GM18867 (cell line): ENCODE data around the gene NDEL1.

Experiments
- ATAC-seq: cut with Tn5 transposase; IDR thresholded peaks from one replicate; pipeline ENCODE4 v1.9.1; 2021; ENCODE audit warnings: mild to moderate bottlenecking, moderate library complexity; ENCODE audit not compliant: unreplicated experiment

NDEL1 gene

DNA sequence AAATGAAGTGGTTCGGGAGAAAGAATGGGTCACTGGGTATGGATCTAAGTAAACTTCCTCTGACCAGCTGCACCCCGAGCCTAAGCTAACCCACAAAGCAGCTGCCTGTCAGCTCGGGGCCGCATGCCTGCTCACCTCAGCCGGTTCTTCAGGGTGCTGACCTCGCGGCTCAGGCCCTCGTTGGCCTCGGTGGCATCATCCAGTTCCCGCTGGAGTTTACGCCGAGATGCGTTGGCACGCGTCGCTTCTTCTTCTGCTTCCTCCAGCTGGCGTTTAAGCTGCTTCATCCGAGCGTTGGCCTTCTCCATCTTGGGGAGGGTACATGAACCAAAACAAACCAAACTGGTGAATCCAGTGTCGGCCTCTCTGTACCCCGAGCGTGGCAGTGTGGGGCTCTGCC, 41.1 kb downstream of the NDEL1 start:
- no peak for ATAC-seq

DNA sequence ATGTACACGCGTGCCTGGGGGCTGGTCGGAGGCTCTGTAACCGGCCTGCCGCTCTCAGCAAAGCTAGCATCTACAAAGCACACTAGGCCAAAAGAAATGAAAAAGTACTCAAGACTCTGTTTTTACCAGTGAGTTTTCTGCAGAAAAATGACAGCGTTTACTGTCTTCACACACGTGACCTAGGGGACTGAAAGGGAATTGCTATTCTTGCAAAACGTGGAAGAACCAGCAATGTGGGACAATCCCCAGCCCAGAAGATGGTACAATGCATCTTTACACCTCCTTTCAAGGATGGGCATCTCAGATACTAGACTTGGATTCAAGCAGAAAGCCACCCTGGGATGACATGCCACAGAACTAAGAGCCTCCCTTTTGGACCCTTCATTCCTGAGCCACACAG, 41.5 kb downstream of the NDEL1 start:
- no peak for ATAC-seq

DNA sequence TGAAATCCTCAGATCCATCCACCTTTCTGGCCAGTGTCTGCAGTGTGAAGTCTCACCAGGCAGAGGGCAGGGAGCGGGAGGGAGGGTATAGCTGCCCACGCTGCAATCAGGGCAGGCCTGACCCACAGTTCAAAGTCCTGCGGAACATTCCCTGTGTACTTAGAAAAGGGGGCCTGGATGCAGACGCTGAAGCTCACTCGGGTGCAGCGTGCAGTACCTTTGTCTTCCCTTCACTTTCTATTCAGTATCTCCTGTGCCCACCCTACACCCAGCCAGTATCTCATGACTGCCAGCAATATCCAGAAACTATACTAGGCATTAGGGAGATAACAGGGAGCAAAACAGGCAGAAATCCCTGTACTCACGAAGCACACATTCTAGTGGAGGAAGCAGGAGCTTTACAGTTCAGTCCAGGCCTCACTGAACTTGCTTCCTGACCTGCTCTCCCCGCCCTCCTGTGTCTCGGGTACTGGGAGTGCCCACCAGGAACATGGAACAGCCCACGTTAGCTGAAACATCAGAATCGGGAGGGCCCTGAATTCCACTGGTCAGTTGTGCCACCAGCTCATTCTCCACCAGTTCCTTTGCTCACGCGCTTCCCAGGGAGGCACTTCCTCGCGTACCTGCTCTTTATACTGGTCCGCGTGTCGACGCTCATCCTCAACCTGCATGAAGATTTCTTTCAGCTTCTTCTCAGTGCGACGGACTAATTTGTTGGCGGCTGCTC, 42.2 kb downstream of the NDEL1 start:
- ATAC-seq, result no peak

DNA sequence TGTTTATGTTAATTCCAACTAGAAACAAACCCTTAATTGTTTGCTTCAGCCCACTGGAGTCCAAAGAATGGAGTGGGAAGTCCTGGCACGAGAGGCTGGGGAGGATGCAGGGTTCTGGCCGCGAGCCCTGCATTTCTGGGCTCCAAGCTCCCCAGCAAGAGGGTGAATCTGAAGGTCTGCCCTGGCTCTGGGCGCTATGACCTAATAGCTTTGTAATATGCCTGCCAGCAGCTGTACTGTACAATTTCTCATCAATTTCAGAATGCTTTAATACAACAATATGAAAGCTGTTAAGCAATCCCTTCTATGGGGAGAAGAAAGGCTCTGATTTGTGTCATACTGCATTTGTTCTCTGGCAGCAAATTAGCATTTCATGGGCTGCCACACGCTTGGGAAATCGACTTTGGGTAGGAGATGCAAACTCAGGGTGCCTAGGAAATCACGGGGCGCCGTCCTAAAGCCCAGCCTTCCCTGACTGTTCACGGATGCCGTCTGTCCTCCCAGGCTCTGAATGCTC, 43.8 kb downstream of the NDEL1 start:
- no peak for ATAC-seq

DNA sequence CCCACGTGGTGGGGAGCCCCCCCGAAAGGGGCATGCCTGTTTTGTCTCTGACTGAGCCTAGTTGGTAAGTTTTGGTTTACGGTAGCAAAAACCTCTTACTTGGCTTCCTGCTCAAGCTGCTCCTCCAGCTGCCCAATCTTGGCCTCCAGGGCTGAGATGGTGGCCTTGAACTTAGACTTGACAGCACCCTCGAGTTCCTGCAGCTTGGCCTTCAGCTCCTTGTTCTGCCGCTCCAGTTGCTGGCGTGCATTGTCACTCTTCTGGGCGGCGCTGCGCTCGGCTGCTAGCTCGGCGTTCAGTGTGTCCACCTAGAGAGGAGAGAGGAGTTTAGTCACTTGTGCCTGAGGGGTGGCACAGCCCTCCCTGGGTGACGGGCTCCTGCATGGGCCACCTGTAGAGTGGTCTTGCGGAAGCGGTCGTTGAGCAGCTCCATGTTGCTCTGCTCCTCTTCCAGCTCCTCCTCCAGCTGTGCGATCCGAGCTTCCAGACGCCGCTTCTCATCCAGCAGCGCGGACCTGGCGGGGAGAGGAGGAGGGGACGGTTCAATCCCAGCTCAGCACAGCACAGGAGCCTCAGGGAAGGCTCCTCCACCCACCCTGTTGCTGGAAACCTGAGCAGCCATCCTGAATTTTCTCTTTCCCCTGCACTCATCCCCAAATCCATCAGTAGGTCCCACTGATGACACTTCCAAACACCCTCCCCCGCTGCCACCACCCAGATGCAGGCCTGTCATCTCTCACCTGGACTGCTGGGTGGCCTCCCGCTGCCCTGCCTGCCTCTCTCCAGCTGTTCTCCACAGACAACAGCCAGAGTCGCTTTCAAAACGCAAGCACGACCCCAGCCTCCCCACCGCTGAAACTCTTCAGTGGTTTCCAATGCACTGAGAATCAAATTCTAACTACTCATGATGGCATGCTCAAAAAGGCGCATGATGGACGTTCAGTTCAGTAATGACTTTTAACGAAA, 44.6 kb downstream of the NDEL1 start:
- ATAC-seq, result no peak

DNA sequence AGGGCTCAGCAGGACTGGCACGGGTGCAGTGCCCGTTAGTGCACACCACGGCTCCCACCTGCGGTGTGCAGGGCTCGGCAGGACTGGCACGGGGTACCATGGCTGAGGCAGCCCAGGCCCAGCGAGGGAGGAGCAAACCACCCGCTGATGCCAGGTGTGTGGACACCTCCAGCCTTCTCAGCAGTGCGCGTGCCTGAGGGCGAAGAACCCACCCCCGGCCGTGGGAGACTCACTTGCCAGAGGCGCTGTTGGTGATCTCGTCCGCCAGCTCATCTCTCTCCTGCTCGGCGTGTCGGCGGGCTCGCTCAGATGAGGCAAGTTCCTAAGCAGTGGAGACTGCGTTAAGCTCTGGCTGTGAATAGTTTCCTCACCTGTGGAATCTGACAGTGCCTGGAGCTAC, 45.4 kb downstream of the NDEL1 start:
- no peak for ATAC-seq

DNA sequence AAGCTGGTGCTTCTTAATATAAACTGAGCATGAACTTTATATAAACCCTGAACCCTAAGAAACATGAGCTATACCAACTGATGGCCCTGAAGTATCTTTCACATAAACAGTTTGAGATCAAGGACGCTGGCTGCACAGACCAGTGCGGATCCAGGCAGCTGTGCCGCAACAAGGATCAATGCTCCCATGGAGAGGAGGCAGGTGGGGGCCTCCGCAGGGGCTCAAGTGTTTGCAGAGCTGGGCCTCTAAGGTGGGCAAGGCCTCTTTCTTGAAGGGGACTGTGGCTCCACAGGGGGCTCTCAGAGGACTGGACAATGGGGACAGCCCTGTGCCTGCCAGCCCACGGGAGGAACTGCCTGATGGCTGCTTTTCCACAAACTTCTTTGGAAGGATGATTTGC, 46.0 kb downstream of the NDEL1 start:
- ATAC-seq, result no peak

DNA sequence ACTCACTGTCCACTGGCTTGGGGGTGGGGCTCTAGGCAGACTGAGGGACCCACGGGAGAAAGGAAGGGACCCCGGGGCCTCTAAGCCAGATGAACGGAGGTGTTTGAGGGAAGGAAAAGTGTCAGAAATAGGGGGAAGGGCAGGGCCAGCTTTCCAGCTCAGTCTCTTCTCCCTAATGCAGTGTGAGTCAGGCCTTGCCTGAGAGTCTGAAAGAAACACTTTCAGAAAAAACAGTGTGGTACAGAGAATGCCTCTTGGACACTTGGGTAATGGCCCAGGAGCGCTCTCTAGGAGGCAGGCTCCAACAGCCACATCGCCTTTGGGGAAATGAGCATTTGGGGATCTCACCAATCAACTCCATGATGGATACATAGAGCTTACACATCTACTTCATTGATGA, 46.9 kb downstream of the NDEL1 start:
- ATAC-seq, result no peak

DNA sequence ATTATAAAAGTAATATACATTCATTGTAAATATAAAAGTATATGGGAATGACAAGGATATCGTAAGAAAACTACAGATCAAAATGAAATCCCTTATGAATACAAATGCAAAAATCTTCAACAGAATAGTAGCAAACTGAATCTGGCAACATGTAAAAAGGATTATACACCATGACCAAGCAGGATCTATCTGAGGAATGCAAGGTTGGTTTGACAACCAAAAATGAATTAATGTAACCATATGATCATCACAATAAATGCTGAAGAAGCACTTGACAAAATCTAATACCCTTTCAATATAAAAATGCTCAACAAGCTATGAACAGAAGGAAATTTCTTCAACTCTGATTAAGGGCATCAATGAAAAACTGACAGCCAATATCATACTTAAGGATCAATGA, 48.8 kb downstream of the NDEL1 start:
- ATAC-seq, result no peak

DNA sequence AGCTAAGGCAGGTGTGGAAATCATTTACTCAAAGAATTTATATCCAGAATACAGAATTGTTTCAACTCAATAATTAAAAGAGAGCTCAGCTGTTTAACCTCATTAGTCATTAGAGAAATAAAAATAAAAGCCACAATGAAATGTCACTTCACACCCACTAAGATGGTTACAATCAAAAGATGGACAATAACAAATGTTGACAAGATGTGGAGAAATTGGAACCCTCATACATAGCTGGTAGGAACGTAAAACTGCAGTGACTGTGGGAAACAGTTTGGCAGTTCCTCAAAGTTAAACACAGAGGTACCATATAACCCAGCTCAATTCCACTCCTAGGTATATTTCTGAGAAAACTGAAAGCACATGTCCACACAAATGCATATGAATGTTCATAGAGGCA, 49.8 kb downstream of the NDEL1 start:
- ATAC-seq, result no peak

DNA sequence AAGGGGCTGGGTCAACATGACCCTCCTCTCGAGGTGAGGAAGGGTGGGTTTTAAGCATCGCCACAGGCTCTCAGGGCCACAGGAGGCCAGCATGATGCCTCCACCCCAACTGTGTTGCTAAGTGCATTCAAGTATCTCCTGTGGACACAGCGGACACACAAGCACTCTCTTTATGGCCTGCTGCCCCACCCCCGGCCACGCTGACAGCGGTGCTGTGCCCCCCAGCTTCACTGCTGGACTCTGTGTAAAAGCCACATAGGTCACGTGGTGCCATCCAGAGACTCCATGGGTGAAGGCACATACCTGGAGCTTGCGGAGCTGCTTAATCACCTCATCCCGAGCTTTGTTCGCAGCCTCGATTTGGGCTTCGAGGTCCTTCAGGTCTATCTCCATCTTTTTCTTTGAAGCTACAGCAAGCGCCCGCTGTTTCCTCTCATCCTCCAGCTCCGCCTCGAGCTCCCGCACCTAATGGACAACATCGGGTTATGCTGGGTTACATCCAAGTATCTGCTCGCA, 51.5 kb downstream of the NDEL1 start:
- ATAC-seq, result no peak

DNA sequence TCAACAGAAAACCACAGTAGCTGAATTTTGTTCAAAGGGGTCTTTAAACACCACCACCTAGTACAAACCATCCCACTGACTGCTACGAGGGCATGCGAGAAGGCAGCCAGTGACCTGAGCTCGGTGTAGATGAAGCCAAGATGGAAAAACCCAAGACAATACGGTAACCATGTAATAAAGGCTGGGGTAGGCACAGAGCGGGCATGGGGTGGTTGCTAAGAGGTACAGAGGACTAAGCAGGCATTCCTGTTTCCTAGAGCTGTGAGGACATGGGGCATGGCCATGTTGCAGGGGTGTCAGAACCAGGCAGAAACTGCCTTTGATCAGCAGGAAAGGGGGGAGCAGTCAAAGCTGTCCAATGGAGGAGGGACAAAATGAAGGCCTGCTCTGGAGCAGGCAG, 52.1 kb downstream of the NDEL1 start:
- ATAC-seq, result no peak

DNA sequence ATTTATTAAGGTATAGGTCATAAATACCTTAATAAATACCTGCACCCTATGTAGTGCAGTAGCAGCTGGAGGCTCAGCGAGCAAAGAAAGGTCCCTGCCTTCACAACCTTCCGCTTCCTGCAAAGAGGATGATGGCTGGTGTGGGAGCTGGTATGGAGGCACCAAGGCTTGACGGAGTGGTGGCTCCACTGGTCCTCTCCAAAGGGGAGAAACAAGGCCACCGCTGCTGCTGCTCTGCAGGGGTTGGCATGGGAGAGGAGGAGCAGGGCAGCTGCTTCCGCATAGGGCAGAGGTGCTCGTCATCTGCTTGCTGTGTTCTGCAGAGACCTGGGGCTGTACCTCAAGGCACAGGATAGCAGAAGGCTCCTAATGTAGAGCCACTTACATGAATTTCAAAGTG, 52.8 kb downstream of the NDEL1 start:
- ATAC-seq, result no peak

DNA sequence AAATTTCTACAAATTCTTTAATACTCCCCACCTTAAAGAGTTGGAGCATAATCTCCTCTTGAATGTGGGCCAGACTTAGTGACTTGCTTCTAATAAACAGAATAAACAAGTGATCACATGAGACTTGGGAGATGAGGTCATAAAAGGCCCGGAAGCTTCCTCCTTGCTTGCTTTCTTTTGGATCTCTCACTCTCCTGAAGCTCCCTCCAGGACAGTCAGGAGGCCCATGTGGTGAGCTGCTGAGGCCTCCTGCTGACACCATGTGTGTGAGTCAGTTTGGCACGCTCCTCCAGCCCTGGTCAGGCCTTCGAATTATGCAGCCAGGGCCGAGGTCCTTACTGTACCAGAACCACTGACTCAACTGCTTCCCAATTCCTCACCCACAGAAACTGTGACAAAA, 53.2 kb downstream of the NDEL1 start:
- ATAC-seq, result no peak

DNA sequence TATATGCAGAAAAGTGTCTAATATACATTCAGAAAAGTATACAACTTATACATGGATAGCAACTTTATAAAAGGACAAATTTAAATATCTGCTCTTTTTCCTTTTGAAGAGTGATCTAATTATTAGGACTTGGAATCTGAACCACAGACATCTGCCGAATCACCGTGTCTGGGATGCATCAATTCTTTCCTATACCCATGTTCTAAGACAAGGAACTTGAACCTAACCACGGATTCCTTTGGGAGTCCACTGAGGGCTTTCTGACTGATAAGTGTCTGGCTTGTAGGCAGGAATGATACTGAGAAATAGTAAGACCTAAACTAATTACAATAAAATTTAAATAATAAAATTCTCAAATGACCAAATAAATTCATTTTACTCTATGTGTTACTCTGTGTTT, 54.2 kb downstream of the NDEL1 start:
- no peak for ATAC-seq

DNA sequence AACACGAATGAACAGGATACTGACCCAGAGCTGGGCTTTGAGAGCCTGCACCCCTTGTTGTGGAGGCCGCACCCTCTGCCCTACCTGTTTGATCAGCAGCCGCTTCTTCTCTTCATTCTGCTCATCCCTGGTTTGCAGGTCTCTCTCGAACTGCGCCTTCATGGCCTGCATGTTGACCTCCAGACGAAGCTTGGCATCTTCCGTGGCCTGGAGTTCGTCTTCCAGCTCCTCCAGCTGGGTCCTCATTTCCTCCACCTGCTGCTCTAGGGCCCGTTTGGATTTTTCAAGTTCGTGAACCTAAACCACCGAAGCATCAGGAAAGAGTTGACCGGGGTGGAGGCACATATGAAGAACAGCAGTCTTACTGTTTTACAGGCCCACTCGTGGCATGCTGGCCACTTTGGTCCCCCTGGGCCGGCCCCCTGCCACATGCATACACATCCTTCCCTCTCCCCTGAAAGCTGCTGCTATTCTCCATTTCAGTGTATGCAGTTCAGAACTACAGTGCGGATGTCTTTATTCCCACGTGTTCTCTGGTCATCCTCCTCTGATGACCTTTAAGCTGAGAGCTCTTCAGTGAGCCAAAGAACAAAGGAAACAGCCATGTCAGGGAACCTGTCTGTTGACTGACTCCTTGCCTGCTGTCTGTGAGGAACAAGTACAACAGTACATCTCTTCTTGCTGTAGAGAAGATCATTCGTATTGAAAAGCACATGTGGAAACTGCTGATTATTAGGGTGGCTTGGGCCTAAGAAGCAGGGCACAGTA, 54.8 kb downstream of the NDEL1 start:
- ATAC-seq, result no peak

DNA sequence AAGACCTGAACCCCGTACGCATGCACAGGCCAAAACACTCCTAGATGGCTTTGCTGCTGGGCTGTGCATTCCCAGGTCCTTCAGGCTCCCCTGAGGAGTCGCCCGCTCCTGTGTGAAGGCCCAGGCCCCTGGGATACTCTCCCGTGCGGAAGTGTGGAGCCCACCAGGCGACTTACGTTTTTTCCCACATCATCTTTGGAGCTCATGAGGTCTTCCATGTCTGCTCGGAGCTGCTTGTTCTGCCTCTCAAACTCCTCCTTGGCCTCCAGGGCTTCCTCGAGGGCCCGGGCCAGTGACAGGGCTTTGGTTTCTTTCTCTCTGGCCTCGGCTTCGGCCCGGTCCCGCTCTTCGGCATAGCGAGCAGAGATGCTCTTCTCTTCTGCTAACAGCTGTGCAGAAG, 56.4 kb downstream of the NDEL1 start:
- ATAC-seq, result no peak

DNA sequence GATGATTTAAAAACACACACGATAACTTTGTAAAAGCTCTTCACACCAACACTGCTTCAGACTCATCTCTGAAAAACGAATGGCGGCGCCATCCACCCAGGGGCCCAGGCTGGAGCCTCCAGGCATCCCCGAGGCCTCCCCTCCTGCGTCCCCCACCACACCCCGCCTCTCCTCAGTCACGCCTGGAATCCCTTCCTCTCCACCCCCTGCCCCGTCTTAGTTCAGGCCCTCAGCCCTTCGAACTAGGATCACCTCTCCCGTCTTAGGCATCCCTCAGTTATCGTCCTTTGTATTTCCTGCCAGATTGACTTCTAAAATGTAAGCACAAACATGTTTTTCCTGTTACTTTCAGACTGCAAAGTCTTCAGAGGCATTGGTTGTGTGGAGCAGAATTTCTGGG, 58.3 kb downstream of the NDEL1 start:
- no peak for ATAC-seq

DNA sequence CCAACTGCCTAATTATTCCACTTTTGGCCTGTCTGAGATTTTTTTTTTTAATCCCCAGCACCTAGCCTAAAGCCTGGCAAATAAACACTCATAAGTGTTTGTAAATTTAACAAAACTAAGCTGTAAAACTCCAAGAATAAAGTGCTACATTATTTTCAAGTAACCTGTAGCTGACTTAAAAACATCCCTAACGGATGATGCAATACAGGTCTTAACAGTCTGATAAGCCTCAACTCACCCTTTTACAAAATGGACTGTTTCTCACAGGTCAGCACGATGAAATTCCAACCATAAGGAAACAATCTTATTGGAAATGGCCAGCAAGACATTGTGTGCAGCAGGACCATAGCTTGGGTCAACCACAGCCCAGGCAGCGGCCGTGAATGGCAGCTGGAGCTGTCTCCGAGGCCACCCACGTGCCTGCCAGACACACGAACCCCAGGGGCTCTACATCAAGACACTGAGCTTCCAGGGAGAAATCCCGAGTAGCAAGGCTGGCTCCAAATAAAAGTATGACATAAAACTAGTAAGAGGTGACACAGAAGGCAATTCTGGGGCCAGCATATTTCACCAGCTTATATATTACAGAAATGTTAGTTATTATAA, 58.9 kb downstream of the NDEL1 start:
- no peak for ATAC-seq

DNA sequence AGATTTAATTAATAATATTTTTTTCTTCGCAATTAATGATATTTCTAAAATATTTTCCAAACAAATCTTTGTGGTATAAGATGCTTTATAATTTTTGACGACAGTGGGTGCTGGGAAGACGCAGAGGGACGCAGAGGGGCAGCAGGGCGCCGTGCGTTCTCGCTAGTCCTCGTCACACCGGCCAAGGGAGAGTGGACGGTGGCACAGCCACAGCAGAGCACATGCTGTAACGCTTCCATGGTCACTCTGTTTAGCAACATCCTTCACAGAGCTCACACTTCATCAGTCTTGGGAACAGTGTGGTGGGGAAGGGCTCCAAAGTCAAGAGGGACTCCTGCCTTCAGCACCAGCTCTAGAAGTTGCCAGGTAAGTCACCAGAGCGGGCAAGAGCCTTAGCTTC, 60.4 kb downstream of the NDEL1 start:
- ATAC-seq, result no peak

DNA sequence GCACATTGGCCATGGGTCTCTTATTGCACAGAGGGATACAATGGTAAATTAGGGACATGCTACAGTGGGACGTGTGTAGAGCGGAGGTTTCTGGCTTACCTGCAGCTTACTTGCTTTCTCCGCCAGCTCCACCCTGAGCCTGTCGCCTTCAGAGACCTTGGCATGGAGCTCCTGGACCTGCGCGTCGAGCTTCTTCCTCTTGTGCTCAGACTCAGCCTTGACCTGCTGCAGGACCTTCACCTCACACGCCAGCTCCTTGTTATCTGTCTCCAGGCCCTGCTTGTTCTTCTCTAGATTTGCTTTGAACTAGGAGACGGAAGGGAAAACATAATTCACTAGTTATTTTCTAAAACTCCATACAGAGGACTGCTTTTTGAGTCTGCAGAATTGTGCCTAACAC, 63.5 kb downstream of the NDEL1 start:
- ATAC-seq, result no peak
